IPS DF 4.7 (cell line): ENCODE data around the gene RNF150.
A peak's percentile ranks its signal among the peaks of the same experiment; 100 is the strongest.
"Not testable (repeated sequence)": the region's sequence is repeated elsewhere in the genome, so short reads cannot be mapped to it uniquely, and the experiment has no call there.

Experiments
- DNase-seq: peaks from one replicate; pipeline ENCODE4 v3.0.0-alpha.2; 2013; ENCODE audit warnings: low spot score; ENCODE audit errors: extremely low read depth

The RNF150 gene

DNA sequence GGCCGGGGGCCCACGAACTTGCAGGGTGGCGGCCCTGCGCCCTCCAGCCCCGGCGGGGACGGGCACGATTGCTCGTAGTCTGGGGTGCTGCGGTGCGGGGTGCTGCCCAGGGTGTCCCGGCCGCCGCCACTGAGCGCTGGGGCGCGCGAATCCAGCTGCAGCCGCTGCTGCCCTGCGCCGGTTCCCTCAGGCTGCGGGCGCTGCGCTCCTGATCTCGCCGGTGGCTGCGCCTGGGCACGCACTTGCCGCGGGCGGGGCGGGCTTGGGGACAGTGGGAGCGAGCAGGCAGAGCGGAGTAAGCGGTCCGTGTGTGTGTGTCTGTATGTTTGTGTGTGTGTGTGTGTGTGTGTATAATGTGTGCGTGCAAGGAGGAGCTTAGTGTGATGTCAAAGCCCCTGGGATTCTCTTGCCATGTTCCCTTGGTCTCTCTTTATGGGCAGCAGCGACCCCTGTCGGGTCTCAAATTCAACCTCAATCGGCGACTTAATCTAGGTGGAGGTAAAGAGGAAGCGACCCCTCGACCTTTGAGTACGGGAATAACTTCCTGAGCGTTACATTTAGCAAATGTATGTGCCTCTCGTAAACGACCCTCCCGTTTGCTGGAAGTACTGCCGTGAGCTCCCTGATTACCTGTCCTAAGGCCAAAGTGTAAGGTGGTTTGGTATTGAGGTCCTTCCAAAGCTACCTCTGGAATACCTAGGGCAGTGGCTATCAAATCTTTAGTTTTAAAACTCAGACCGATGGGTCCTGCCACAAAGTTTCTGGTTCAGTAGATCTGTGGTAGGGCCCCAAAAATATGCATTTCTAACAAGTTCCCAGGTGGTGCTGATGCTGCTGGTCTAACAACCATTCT is at the start of gene RNF150:
RNF150 (minus strand) TSS at position 324 of the 853 bp plus-strand sequence.
- peak; percentile 74 for DNase-seq

- no peak for DNase-seq
These were observed 47.9 kb upstream of the RNF150 start for GRCh38 chr4:141180991-141181761.

DNA sequence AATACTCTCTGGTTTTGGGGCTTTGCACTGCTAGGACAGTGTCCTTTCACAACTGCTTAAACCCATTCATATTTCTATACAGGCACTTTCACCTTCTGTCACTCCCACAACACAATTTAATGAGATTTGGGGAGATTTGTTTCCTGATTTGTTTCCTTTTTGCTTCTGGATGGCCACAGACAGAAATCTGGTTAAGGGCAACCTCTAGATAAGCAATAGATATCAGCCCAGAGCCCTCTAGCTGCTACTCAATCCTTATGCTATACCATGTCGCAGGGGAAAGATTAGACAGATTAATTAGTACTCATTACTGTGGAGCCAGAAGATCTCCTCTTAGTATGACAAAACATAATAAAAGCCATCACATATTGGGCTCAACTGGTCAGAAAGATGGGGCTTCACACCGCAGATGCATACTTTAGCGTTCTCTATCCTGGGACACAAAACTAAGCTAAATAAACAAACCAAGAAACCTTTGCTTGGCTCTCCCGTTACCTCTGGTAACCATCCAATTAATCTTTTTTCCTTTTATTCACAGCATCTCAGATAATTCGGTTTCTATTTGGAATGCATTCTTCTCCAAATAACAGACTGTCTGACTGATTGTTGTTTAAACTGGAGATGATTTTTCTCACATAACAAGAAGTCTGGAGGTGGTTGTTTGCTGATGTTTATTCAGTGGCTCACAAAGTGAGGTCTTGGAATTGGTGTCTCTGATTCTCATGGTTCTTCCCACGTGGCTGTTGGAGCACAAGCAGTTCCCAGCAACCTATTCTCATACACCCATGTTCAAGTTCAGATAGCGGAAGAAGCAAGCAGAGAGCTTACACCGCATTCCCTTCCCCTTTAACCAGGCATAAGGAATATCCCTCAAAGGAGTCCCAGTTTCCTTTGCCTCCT is 46.5 kb upstream of the RNF150 start:
- DNase-seq, result no peak

DNA sequence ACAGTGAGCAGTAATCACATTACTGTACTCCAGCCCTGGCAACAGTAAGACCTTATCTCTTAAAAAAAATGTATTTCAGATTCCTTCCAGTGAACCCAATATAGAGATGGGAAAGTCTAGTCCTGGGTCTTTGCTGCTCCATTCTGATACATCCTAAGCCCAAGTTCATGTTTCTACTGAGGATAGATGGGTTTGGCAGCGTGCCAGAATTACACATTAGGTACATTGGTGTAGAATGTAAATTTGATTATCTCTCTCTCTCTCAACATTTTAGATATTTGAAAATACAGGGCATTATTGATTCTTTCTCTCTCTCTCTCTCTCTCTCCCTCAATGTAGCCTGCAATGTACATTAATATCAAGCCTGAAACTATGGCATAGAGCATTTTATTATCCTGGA is 43.9 kb upstream of the RNF150 start:
- DNase-seq, result no peak

DNA sequence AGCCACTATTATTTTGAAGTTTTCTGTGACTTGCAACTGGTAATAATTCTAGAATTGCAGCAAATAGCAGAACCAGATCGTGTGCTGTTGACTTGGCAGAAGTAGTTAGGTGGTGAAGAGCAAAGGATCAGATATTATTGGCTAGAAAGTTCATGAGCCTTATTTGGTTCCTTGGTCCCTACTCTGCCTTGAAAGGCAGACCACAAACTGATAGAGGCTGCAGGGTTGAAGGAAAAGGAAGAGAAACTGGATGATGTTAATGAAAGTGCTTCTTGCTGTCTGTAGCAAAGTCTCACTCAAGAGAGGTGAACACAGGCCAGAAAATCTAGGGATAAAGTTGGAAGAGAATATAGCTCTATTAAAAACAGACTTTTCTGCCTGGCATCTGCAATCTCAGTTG is 41.2 kb upstream of the RNF150 start:
- DNase-seq, result no peak

DNA sequence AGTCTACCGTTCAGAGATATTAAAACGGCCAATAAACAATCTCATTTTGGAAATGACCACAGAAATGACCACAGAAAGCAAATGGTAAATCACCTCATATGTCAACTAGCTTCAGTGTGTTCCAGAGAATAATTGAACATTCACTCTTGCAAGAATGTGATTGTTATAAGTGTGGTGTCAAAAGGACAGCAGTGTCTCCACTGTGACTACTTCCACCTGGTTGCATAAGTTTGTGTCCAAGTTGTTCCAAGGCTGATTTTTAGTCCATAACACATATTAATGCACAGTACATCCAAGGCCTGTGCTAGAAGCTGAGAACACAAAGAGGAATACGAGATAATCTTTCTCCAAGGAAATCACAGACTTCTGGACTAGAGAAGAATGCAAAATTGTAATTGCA is 37.4 kb upstream of the RNF150 start:
- no peak for DNase-seq

DNA sequence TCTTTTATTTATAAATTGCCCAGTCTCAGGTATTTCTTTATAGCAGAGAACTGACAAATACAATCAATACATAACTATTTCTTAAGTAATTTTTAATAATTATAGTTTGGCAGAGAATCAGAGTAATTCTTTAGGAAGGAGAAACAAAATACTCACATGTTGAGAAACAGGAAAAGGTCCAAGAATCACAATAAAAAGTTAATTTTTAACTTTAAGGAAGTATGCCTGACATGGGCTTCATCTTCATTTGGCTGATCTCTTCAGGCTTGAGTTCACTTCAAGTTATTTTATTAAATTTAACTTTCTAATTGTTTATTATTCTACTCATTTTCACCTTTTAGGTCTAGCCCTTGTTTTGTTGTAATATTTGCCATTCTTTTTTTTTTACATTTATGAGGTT is 36.1 kb upstream of the RNF150 start:
- DNase-seq, result no peak

GRCh38 chr4:141165001-141165400 is 31.7 kb upstream of the RNF150 start:
- DNase-seq, result not testable (repeated sequence)

DNA sequence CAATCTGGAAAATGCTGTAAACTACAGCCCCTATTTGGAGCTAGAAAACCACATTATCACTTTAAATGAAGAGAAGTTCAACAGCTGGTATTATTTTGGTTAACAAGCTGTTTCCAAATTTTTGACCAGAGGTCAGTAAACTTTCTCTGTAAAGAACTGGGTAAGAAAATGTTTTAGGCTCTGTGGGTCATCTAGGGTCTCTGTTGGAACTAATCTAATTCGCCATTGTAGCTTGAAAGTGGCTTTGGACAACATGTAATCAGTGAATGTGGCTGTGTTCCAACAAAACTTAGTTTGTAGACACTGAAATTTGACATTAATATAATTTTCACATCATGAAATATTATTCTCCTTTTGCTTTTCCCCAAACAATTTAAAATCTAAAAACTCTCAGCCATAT is 25.8 kb upstream of the RNF150 start:
- DNase-seq, result no peak

DNA sequence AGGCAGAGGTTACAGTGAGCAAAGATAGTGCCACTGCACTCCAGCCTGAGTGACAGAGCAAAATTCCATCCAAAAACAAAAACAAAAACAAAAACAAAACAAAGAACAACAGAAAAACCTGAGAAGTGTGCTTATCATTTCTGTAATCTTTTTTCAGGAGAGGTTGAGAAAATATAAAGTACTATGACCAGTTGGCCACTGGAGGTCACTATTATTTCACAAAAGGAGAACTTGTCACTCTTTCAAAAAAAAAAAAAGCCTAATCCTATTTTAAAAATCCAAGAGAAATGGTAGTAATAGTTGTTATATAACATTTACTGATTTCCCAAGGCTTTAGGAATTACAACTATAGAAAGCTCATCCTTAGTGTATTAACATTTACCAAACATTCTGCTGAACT is 24.9 kb upstream of the RNF150 start:
- DNase-seq, result no peak

- no peak for DNase-seq
These were observed 22.3 kb upstream of the RNF150 start for GRCh38 chr4:141155586-141155985.

DNA sequence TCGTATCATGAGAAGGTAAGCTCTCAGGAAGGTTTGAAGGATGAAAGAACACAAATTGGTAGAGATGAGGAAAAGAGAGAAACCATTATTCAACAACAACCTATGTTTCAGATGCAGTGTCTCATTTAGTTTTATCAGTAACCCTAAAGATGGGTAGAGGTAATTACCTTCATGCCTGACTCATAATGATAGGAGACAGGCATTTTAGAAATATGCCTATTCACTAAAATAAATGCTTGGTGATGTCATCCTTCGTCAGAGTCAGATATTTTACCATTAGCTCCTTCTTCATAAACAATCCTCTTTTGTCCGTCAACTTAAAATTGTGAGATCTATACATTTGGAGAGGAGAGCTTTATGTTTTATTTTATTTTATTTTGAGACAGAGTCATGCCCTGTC is 21.5 kb upstream of the RNF150 start:
- no peak for DNase-seq

- DNase-seq, result no peak
These were observed 20.7 kb upstream of the RNF150 start for GRCh38 chr4:141153751-141154510.

DNA sequence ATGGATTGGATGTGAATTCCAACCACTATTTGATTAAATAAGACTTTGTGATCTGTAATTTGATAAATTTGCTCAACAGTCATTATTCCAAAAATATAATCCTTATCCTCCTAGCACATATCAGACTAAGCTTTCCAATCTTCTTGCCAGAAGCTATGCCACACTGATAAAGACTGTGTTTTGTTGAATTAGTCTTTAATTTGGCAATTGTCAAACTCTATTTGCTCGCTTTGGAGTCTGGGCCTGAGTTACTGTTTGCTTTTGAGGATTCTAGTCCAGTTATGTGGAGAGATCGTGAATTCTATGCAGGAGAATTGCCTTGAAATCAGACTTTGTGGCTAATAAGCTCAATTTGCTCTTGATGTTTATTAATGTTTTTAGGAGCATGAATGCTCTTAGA is 10.9 kb upstream of the RNF150 start:
- DNase-seq, result no peak

DNA sequence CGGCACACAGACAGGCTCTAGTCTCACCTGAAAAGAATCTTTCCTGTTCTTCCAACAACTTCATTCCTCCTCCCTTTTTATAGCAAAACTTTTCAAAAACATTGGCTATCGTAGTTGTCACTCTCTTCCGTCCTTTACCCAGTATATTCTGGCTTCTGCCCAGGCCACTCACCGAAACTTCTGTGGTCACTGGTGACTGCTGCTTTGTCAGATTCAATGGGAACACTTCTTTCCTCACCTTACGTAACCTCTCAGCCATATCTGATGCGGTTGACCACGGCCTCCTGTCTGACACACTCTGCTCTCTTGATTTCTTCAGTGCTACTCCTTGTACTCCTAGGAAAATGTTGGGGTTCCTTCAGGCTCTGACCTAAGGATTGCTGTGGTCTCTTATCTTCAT is 9.2 kb upstream of the RNF150 start:
- no peak for DNase-seq

GRCh38 chr4:141140391-141141200 is 7.3 kb upstream of the RNF150 start:
- DNase-seq, result no peak

DNA sequence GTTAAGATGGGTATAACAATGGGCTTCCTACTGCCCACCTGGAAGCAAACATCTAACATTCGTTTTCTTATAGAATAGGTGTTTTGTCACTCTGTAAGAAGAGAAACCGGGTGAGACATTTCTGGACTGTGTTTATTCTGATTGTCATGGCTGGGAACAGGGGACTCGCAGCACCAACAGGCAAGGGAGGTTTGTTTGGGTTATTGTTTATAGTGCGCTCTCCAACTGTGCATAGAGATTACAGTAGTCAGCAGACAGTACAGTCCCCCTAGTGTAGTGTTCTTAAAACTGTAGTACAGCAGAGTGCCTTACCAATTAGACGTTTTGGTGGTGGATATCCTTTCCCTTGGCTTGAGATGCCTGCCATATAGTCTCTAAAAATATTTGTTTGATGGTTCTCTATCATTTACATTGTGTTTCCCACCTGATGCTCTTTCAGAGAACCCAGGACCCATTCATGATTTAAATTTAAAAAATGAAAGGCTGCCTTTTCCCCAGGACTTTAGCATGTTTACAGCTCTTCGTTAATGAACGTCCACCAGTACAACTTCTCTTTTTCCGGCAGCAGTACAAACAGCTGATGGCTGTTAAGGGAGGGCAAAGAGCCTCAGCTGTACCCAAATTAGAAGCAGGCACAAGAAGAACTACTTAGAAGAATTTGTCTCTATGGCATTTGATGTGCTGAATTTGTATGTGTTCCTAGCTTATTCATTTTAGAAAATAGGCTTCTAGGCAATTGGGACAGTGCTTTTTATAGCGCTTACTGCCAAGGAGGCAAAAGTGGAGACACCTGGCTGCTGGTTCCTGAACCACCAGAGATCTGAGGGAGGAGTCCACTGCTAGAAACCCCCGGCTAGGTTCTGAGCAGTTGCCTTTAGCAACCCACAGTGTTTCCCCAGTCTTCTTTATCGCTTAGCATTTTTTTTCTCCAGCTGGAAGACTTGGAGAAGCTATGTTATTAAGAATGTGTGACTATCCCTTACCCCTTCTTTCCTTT is 1.0 kb upstream of the RNF150 start:
- no peak for DNase-seq

DNA sequence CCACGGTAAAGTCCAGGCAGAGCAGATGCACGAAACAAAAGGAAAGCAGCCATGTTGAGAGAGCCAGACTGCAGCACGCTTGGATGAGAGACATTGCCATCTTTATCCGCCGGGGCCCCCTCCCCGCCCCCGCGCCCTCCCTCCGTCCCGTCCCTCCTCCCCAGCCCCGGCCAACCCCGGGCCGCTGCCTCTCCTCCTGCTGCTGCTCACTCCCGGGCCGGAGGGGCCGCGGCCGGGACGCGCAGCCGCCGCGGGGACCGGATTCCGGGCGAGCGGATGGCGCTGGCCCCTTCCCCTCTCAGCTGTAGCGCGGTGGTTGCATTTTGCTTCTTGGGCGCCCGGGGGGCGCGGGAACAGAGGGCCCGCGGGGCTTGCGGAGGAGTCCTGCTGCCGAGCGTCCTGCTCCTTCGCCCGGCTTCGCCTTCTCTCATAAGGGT is 542 bp downstream of the RNF150 start:
- DNase-seq, result no peak
